GM12873 (cell line): ENCODE results near the gene S100A16.

Experiments used
- CTCF ChIP-seq: IDR thresholded peaks from 2 replicates; pipeline ENCODE4 v1.5.1; 2012; ENCODE audit warnings: low read depth, mild to moderate bottlenecking, moderate library complexity, low read length, control low read depth; ENCODE audit not compliant: insufficient read depth; ENCODE audit errors: missing control alignments

The S100A16 gene

GRCh38 chr1:153652805-153653500 is 40.0 kb upstream of the S100A16 start:
- TF ChIP-seq CTCF, result no peak

- no peak for TF ChIP-seq CTCF
Measured at GRCh38 chr1:153651771-153652170, 38.8 kb upstream of the S100A16 start.

GRCh38 chr1:153649863-153650235 is 36.9 kb upstream of the S100A16 start:
- TF ChIP-seq CTCF, result no peak

DNA sequence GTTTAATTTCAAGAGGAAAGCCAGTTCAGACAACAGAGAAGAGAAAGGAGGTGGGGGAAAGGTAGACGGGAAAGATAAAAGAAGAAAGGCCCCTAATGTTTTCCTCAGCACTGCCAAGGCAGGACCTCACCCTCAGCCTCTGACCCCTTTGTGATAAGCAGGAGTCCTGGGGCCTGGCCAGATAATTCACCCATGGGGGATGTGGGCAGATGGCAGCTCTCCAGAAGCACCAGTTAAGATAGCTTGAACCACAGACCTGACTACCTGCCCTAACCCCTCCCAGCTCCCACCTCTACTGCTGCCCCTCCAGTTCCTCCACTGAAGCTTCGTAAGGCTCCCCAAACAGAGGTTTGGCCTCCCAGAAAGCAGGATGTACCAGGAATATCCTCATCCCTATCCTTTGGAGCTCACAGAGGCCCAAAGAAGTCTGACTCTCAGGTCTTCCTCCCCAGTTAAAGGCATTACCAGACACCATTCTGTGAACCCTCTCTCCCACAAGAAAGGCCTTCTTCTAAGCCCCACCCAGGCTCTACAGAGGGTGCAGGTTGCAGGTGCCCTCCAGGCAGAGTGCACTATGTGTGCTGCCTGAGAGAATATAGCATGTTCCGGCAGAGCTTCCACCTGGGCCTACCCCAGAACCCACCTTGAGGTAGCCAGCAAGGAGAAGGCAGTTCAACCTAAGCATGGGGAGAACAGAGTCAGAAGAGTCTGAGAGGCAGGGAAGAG is 36.4 kb upstream of the S100A16 start:
- TF ChIP-seq CTCF, result no peak

DNA sequence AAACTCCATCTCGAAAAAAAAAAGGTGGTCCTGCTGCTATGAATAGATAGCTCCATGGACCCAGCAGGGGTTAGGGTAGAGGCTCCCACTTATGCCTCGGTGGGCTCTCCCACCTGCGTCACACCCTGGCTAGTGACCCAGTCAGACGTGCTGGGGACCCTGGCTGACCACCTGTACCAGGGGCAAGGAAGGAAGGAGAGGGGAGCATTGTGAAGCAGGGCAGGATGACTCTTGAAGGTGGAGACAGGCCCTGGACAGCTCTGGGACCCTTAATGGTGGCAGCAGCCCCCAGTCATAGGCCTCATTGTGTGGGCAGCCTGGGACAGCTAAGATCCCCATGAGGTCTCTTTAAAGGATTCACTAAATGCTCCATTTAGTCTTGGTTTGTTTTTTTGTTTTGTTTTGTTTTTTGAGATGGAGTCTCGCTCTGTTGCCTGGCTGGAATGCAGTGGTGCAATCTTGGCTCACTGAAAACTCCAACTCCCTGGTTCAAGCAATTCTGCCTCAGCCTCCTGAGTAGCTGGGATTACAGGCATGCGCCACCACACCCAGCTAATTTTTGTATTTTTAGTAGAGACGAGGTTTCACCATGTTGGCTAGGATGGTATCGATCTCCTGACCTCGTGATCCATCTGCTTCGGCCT is 35.2 kb upstream of the S100A16 start:
- no peak for TF ChIP-seq CTCF

- no peak for TF ChIP-seq CTCF
Measured at GRCh38 chr1:153647346-153647714, 34.4 kb upstream of the S100A16 start.

DNA sequence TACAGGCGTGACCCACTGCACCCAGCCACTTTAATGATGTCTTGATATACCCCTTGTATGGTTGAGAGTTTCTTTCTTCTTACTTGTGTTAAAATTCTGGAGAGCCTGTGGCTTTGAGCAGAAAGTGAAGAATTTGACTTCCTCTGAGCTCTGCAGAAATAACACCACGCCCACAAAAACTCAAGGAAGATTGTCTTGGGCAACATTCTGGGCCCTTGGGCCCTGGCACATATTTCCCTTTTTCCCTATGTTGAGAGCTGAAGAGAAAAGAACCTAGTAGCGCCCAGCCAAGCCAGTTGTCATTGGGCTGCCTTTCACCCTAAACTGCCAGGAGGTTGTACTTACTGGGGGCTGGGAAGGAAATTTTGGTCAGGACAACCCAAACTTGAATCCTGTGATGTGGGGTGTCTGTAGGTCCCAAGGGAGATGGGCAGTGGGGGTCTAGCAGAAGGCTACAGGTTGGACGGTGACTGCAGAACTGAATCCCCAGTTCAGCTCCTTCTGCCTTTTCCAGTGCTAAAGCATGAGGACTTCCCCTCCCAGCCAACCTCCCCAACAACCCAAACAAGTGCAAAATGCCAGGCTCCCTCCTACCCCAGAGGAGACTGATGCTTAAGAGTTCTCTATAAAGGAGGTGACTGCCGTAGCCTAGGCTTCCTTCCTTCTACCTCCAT is 33.9 kb upstream of the S100A16 start:
- no peak for TF ChIP-seq CTCF
